ENCODE data around the gene TMEM25. TPM values are rescaled to one million over a fixed set of nuclear protein-coding genes. Genes with fewer than 3 reads are reported as not detected.

Gene TMEM25
- total and polyA plus RNA-seq, 2 of the 13 experiments (the other 11 are each of a cell fraction or from before 2014, with no cell fraction given), result 7.5 to 17.2 TPM

DNA sequence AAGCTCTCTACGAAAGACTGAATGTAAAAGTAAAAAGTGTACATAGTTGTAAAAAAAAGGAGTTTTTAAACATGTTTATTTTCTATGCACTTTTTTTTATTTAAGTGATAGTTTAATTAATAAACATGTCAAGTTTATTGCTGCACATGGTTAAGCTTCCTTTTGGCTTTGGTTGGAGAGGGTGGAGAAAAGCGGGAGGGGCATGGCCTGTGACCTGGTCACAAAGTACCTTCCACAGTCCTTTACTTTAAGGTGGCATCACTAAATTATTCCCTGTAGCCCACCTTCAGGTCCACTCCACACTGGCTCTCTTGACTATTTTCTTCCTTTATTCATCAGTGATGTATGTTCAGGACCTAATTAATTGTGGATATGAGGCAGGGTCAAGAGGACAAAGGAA, 4.3 kb upstream of the TMEM25 start (continued):
- TF ChIP-seq ZNF687 (CRISPR knock-in tag; IDR thresholded peaks at IDR 0.05), result no peak
- TF ChIP-seq ZNF558 (CRISPR knock-in tag; IDR thresholded peaks at IDR 0.05; ENCODE audit: borderline replicate concordance), result no peak
- no peak for TF ChIP-seq AFF4 (CRISPR knock-in tag; IDR thresholded peaks at IDR 0.05)
- no peak for TF ChIP-seq DNMT1 (CRISPR knock-in tag; IDR thresholded peaks at IDR 0.05)
- no peak for TF ChIP-seq ARID4A (CRISPR knock-in tag; IDR thresholded peaks at IDR 0.05; ENCODE audit: borderline replicate concordance)
- no peak for TF ChIP-seq TBP (CRISPR knock-in tag; IDR thresholded peaks at IDR 0.05)
- no peak for TF ChIP-seq ZNF891 (CRISPR knock-in tag; IDR thresholded peaks at IDR 0.05)
- no peak for TF ChIP-seq HCFC1 (IDR thresholded peaks at IDR 0.05; ENCODE audit: low read depth, low read length)

All from HepG2 (cell line).